SK-N-SH (cell line): ENCODE data around the gene TAX1BP1.

ENCODE experiments used
- EZH2phosphoT487 ChIP-seq: fragments of 200-600 bp; sonication (generic); IDR thresholded peaks from 2 replicates; pipeline ENCODE4 v1.6.1; 2017; ENCODE audit warnings: low read depth, mixed run types, mild to moderate bottlenecking, antibody characterized with exemption, moderate library complexity, borderline replicate concordance
- FOSL2 ChIP-seq: IDR thresholded peaks from 2 replicates; pipeline ENCODE4 v1.4.0; 2012; ENCODE audit warnings: low read depth, mild to moderate bottlenecking, moderate library complexity, borderline replicate concordance
- JUND ChIP-seq: IDR thresholded peaks from 2 replicates; pipeline ENCODE4 v1.4.0; 2012
- POLR2AphosphoS5 ChIP-seq: IDR thresholded peaks from 2 replicates; pipeline ENCODE4 v1.6.1; 2012; ENCODE audit warnings: low read depth, low read length
- RAD21 ChIP-seq: IDR thresholded peaks from 2 replicates; pipeline ENCODE4 v1.6.1; 2012; ENCODE audit warnings: mild to moderate bottlenecking, low read length
- RFX5 ChIP-seq: IDR thresholded peaks from 2 replicates; pipeline ENCODE4 v1.6.1; 2012; ENCODE audit warnings: mild to moderate bottlenecking, improper control_type of control experiment, low read length
- SIN3A ChIP-seq: IDR thresholded peaks from 2 replicates; pipeline ENCODE4 v1.6.1; 2012; ENCODE audit warnings: low read depth, mild to moderate bottlenecking, low read length, moderate library complexity, borderline replicate concordance
- SMC3 ChIP-seq: IDR thresholded peaks from 2 replicates; pipeline ENCODE4 v1.6.1; 2012; ENCODE audit warnings: low read depth, low read length, improper control_type of control experiment
- YY1 ChIP-seq: IDR thresholded peaks from 2 replicates; pipeline ENCODE4 v1.4.0; 2012; ENCODE audit warnings: low read depth, mild to moderate bottlenecking
- TF ChIP-seq, protein P1 (sequence below): fragments of 200-600 bp; sonication (generic); IDR thresholded peaks from 2 replicates; pipeline ENCODE4 v1.6.1; 2017; ENCODE audit warnings: antibody characterized with exemption, mild to moderate bottlenecking, moderate library complexity
- TF ChIP-seq, protein P2 (sequence below): IDR thresholded peaks from 2 replicates; pipeline ENCODE4 v1.6.1; 2012; ENCODE audit warnings: mild to moderate bottlenecking, low read depth, low read length, moderate library complexity
- TF ChIP-seq, protein P3 (sequence below): IDR thresholded peaks from 2 replicates; pipeline ENCODE4 v1.4.0; 2012; ENCODE audit warnings: low read depth
- TF ChIP-seq, protein P4 (sequence below): fragments of 150-350 bp; IDR thresholded peaks from 2 replicates; pipeline ENCODE4 v1.6.1; 2017; ENCODE audit warnings: antibody characterized with exemption, low read length, low read depth, borderline replicate concordance

DNA sequence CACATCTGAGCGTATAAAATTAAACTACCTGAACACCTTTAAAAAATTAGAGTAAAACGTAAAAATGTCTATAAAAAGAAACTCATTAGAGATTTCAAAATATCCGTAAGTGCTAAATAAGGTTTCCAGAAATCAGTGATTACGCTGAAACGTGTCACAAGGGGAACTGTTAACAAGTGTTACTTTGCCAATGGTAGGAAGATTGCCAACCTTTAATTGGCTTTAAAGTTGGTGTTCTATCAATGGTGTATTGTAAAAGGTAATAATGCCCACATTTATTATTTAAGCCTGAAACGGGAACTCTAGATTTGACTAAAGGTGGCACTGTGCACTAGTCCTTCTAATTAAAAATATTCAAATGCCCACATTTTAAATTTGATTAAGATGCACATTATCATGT, 39.5 kb upstream of the TAX1BP1 start:
- TF ChIP-seq, protein P1, sequence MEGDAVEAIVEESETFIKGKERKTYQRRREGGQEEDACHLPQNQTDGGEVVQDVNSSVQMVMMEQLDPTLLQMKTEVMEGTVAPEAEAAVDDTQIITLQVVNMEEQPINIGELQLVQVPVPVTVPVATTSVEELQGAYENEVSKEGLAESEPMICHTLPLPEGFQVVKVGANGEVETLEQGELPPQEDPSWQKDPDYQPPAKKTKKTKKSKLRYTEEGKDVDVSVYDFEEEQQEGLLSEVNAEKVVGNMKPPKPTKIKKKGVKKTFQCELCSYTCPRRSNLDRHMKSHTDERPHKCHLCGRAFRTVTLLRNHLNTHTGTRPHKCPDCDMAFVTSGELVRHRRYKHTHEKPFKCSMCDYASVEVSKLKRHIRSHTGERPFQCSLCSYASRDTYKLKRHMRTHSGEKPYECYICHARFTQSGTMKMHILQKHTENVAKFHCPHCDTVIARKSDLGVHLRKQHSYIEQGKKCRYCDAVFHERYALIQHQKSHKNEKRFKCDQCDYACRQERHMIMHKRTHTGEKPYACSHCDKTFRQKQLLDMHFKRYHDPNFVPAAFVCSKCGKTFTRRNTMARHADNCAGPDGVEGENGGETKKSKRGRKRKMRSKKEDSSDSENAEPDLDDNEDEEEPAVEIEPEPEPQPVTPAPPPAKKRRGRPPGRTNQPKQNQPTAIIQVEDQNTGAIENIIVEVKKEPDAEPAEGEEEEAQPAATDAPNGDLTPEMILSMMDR = no peak
- TF ChIP-seq SIN3A (no peak), SMC3 (no peak), EZH2phosphoT487 (no peak), YY1 (no peak), RAD21 (no peak), POLR2AphosphoS5 (no peak), RFX5 (no peak), FOSL2 (no peak), JUND (no peak)
- TF ChIP-seq, protein P2, sequence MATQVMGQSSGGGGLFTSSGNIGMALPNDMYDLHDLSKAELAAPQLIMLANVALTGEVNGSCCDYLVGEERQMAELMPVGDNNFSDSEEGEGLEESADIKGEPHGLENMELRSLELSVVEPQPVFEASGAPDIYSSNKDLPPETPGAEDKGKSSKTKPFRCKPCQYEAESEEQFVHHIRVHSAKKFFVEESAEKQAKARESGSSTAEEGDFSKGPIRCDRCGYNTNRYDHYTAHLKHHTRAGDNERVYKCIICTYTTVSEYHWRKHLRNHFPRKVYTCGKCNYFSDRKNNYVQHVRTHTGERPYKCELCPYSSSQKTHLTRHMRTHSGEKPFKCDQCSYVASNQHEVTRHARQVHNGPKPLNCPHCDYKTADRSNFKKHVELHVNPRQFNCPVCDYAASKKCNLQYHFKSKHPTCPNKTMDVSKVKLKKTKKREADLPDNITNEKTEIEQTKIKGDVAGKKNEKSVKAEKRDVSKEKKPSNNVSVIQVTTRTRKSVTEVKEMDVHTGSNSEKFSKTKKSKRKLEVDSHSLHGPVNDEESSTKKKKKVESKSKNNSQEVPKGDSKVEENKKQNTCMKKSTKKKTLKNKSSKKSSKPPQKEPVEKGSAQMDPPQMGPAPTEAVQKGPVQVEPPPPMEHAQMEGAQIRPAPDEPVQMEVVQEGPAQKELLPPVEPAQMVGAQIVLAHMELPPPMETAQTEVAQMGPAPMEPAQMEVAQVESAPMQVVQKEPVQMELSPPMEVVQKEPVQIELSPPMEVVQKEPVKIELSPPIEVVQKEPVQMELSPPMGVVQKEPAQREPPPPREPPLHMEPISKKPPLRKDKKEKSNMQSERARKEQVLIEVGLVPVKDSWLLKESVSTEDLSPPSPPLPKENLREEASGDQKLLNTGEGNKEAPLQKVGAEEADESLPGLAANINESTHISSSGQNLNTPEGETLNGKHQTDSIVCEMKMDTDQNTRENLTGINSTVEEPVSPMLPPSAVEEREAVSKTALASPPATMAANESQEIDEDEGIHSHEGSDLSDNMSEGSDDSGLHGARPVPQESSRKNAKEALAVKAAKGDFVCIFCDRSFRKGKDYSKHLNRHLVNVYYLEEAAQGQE = no peak
- TF ChIP-seq, protein P3, sequence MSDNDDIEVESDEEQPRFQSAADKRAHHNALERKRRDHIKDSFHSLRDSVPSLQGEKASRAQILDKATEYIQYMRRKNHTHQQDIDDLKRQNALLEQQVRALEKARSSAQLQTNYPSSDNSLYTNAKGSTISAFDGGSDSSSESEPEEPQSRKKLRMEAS = no peak
- TF ChIP-seq, protein P4, sequence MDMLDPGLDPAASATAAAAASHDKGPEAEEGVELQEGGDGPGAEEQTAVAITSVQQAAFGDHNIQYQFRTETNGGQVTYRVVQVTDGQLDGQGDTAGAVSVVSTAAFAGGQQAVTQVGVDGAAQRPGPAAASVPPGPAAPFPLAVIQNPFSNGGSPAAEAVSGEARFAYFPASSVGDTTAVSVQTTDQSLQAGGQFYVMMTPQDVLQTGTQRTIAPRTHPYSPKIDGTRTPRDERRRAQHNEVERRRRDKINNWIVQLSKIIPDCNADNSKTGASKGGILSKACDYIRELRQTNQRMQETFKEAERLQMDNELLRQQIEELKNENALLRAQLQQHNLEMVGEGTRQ = no peak
